Gastrocnemius medialis (tissue), 4 donors: Measurements from ENCODE around the gene KCNQ1. TPM values are rescaled to one million over a fixed set of nuclear protein-coding genes. Genes with fewer than 3 reads are reported as not detected.

Experiments
- ATAC-seq, 2 donors: fragments of 150-250 bp; one replicate each; pipeline ENCODE4 v1.9.1; 2016
- DNase-seq, 2 donors: peaks; one replicate each; pipeline ENCODE4 v3.0.0-alpha.2; 2019
- H3K27ac ChIP-seq, 4 donors: fragments of 200-600 bp; sonication (generic); 1 replicate in 1 of 4; 2 replicates in 3 of 4; pipeline ENCODE4 v1.5.1; 2016 to 2018; ENCODE audit warnings: mild to moderate bottlenecking in 2 of 4, moderate library complexity in 1 of 4
- H3K27me3 ChIP-seq, 3 donors: fragments of 200-600 bp; sonication (generic) in 2 of 3; 1 replicate in 1 of 3; 2 replicates in 2 of 3; pipeline versions ENCODE4 v1.5.1 to v1.6.0; 2016 to 2019; ENCODE audit warnings: mild to moderate bottlenecking in 1 of 3, moderate library complexity in 1 of 3
- H3K36me3 ChIP-seq, 2 donors: fragments of 200-600 bp; sonication (generic) in 1 of 2; one replicate each; pipeline ENCODE4 v1.5.1; 2017 to 2018
- H3K4me1 ChIP-seq, 2 donors: fragments of 200-600 bp; sonication (generic) in 1 of 2; one replicate each; pipeline ENCODE4 v1.5.1; 2016 to 2017; ENCODE audit warnings: mild to moderate bottlenecking in 2 of 2
- H3K4me3 ChIP-seq, 4 donors: fragments of 200-600 bp; sonication (generic) in 3 of 4; 1 replicate in 1 of 4; 2 replicates in 3 of 4; pipeline ENCODE4 v1.5.1; 2016 to 2019; ENCODE audit warnings: mild to moderate bottlenecking in 2 of 4
- H3K9me3 ChIP-seq, 3 donors: fragments of 200-600 bp; sonication (generic) in 2 of 3; 1 replicate in 1 of 3; 2 replicates in 2 of 3; pipeline ENCODE4 v1.5.1; 2016 to 2019
- CTCF ChIP-seq, 5 experiments: fragments of 450-650 bp in 3 of 5; fragments of 200-600 bp in 2 of 5; sonication (generic) in 2 of 5; IDR thresholded peaks in 4 of 5; conservative IDR thresholded peaks in 1 of 5; 1 replicate in 4 of 5; 2 replicates in 1 of 5; pipeline ENCODE4 v1.5.1; 2016 to 2019; ENCODE audit warnings: antibody characterized with exemption in 5 of 5, mild to moderate bottlenecking in 3 of 5, moderate library complexity in 3 of 5
- POLR2A ChIP-seq, 2 donors: fragments of 450-650 bp; IDR thresholded peaks; one replicate each; pipeline ENCODE4 v1.6.1; 2017; ENCODE audit warnings: antibody characterized with exemption in 2 of 2, mild to moderate bottlenecking in 2 of 2, moderate library complexity in 2 of 2
- in situ Hi-C, 4 donors: fragments of 200-750 bp; cut with MboI; loops; one replicate each; pipeline versions ENCODE4 v1.15.0 to v1.8.0; 2017; ENCODE audit warnings: low sequenced_read_pairs in 4 of 4
- intact Hi-C: fragments of 100-400 bp; cut with DNase I; formaldehyde crosslinking; loops from one replicate; pipeline ENCODE4 v1.15.1; 2023; ENCODE audit warnings: low total_unique reads
- total RNA-seq, 4 donors: library from RNA; depleted of rRNA; stranded (reverse); fragments of >200 nt; gene quantifications; one replicate each; pipeline versions ENCODE4 v1.1.0 to v1.2.3, GENCODE V29; 2016

The KCNQ1 gene
- total RNA-seq, 4 donors from 2014 or later: 0.15 to 1.00 (median 0.67) TPM

- TF ChIP-seq POLR2A (IDR thresholded peaks at IDR 0.05): no peak
- no peak for TF ChIP-seq CTCF (IDR thresholded peaks at IDR 0.05 in 4 of 5, conservative IDR thresholded peaks at IDR 0.05 in 1 of 5)
- H3K4me1 ChIP-seq: no peaks in the 10 kb centered on the region
- no peak overlapping the region for H3K27ac ChIP-seq
- DNase-seq (no peak), ATAC-seq (no peak)
- intact Hi-C loops (no loop called here), in situ Hi-C loops (no loop called here)
- no peaks in the 10 kb centered on the region for H3K27me3 ChIP-seq
- H3K4me3 ChIP-seq: no peak overlapping the region
- no peaks in the 10 kb centered on the region for H3K9me3 ChIP-seq
- no peaks in the 10 kb centered on the region for H3K36me3 ChIP-seq
Observed at GRCh38 chr11:2738551-2739431, 294.0 kb downstream of the KCNQ1 start.

GRCh38 chr11:2739531-2740274, 294.9 kb downstream of the KCNQ1 start:
- Histone ChIP-seq H3K4me1 (no peaks in the 10 kb centered on the region), H3K27ac (no peak overlapping the region), H3K36me3 (no peaks in the 10 kb centered on the region), H3K9me3 (no peaks in the 10 kb centered on the region), H3K4me3 (no peak overlapping the region), H3K27me3 (no peaks in the 10 kb centered on the region)
- in situ Hi-C loops: no loop called here
- intact Hi-C loops: no loop called here
- ATAC-seq (no peak), DNase-seq (no peak)
- no peak for TF ChIP-seq POLR2A (IDR thresholded peaks at IDR 0.05)
- TF ChIP-seq CTCF (IDR thresholded peaks at IDR 0.05 in 4 of 5, conservative IDR thresholded peaks at IDR 0.05 in 1 of 5): no peak

GRCh38 chr11:2740275-2740940, 295.6 kb downstream of the KCNQ1 start:
- no peak overlapping the region for H3K27ac ChIP-seq
- TF ChIP-seq CTCF (IDR thresholded peaks at IDR 0.05 in 4 of 5, conservative IDR thresholded peaks at IDR 0.05 in 1 of 5) (no peak), POLR2A (IDR thresholded peaks at IDR 0.05) (no peak)
- no peak for DNase-seq
- H3K4me3 ChIP-seq: no peak overlapping the region
- in situ Hi-C loops: no loop called here
- no peaks in the 10 kb centered on the region for H3K36me3 ChIP-seq
- H3K9me3 ChIP-seq: no peaks in the 10 kb centered on the region
- H3K4me1 ChIP-seq: no peaks in the 10 kb centered on the region
- no peak for ATAC-seq
- H3K27me3 ChIP-seq: no peaks in the 10 kb centered on the region
- intact Hi-C loops: no loop called here

- ATAC-seq: no peak
- H3K4me1 ChIP-seq: no peaks in the 10 kb centered on the region
Observed at GRCh38 chr11:2741006-2741376, 296.2 kb downstream of the KCNQ1 start.

More at GRCh38 chr11:2741006-2741376, 296.2 kb downstream of the KCNQ1 start:
- no peaks in the 10 kb centered on the region for H3K9me3 ChIP-seq
- H3K36me3 ChIP-seq: no peaks in the 10 kb centered on the region
- intact Hi-C loops (no loop called here), in situ Hi-C loops (no loop called here)
- no peaks in the 10 kb centered on the region for H3K27me3 ChIP-seq
- no peak for DNase-seq
- H3K4me3 ChIP-seq: no peak overlapping the region
- no peak for TF ChIP-seq CTCF (IDR thresholded peaks at IDR 0.05 in 4 of 5, conservative IDR thresholded peaks at IDR 0.05 in 1 of 5)
- H3K27ac ChIP-seq: no peak overlapping the region
